Stimulated activated CD8-positive, alpha-beta memory T cell treated with anti-CD3 and anti-CD28 coated beads, Interleukin-2, amount 100 ng/mL, for 48 hours (primary cell): ENCODE measurements around the gene ZNF765.
"Not testable (repeated sequence)": the region's sequence is repeated elsewhere in the genome, so short reads cannot be mapped to it uniquely, and the experiment has no call there.

Experiments used
- DNase-seq, 2 donors: peaks; one replicate each; pipeline ENCODE4 v3.0.0-alpha.2; 2020; ENCODE audit warnings: low read depth in 2 of 2

ZNF765 gene

DNA sequence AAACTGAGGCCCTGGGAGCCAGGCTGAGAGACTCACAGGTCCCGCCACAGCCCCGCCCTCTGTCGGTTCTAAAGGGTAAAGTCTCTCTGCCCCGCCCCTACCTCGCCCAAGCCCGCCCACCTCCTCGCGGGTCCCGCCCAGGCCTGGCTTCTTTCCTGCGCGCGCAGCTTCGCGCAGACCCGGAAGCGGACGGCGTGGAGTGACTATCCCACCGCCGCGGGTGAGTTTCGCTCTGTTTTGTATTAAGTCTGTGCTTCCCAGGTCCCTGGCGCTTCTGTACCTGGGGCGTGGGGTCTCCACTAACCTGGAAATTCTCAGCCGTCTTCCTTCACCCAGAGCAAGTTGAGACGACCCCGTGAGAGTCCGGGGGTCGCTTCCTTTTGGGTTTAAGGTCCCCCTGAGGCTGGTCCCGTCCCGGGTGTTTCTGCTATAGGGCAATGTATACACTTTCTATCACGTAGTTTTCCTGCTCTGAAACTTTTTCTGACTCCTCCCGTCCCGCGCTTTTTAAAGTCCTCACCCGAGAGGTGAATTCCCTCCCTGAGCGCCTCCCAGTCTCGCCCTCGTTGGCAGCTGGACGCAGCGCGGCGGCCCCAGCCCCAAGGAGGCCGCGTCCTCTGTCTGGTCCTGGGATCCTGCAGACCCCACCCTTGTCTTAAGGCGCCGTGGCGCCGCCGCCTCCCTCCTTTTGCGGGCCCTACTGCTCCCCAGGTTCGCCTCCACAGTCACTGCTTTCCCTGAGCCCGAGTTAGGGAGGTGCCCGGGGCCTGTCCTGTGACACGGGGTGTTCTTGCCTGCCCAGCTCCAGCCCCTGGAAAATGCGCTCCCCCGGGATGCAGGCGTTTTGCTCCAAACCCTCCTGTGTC is at the start of gene ZNF765:
ZNF765 (plus strand) TSS at position 176 of the 866 bp plus-strand sequence. CDS start 2,867 bp downstream, outside the sequence.
- DNase-seq: peak; percentile 93 to 96

GRCh38 chr19:53355739-53356138 is 39.2 kb upstream of the ZNF765 start:
- no peak for DNase-seq

- DNase-seq: no peak
Measured at GRCh38 chr19:53357821-53358581, 36.9 kb upstream of the ZNF765 start.

DNA sequence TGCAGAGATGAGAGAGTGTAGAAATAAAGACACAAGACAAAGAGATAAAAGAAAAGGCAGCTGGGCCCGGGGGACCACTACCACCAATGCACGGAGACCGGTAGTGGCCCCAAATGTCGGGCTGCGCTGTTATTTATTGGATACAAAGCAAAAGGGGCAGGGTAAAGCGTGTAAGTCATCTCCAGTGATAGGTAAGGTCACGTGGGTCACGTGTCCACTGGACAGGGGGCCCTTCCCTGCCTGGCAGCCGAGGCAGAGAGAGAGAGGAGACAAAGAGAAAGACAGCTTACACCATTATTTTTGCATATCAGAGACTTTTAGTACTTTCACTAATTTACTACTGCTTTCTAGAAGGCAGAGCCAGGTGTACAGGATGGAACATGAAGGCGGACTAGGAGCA is 34.9 kb upstream of the ZNF765 start:
- not testable (repeated sequence) for DNase-seq

GRCh38 chr19:53365134-53365898 is 29.6 kb upstream of the ZNF765 start, which contains the start of gene ZNF525:
Gene ZNF525 (plus strand): TSS chr19:53365705. CDS start chr19:53372282, 6,577 bp downstream.
- DNase-seq: peak; percentile 87 to 91

- DNase-seq: peak; percentile 14 to 17
Measured at GRCh38 chr19:53365899-53366493, 29.0 kb upstream of the ZNF765 start.

- no peak for DNase-seq
Measured at GRCh38 chr19:53372196-53372595, 22.8 kb upstream of the ZNF765 start.

- no peak for DNase-seq
Measured at GRCh38 chr19:53374288-53374687, 20.7 kb upstream of the ZNF765 start.

GRCh38 chr19:53374743-53375142 is 20.2 kb upstream of the ZNF765 start:
- DNase-seq: no peak

GRCh38 chr19:53381376-53381775 is 13.6 kb upstream of the ZNF765 start:
- no peak for DNase-seq

DNA sequence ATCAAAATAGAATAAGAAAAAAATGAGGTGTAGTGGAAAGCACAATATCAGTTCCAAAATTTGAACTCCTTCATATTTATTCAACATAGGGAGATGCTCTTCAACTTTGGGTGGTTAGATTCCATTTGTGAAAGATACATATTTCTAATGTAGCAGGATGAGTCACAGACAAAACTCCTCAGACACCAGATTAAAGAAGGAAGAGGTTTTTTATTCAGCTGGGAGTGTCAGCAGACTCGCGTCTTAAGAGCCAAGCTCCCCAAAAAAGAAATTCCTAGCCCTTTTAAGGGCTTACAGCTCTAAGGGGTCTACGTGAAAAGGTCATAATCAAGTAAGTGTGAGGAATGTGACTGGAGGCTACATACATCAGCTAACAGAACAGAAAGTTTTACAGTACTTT is 6.8 kb upstream of the ZNF765 start:
- no peak for DNase-seq

DNA sequence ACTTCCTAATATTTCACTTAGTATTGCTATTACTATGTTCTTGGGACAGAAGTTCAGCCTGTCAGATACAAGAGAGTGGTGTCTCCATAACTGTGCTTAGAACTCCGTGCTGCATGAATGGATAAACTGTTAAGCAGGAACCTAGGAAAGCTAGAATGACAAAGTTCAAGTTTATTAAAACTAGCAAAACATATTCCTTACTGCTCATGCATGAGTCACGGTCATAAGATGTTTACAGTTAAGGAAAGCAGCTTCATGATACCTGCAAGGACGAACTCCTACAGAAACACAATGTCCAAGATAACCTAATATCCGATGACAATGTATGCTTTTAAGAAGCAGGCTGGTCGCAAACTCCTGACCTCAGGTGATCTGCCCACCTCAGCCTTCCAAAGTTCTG is 6.0 kb upstream of the ZNF765 start:
- no peak for DNase-seq

DNA sequence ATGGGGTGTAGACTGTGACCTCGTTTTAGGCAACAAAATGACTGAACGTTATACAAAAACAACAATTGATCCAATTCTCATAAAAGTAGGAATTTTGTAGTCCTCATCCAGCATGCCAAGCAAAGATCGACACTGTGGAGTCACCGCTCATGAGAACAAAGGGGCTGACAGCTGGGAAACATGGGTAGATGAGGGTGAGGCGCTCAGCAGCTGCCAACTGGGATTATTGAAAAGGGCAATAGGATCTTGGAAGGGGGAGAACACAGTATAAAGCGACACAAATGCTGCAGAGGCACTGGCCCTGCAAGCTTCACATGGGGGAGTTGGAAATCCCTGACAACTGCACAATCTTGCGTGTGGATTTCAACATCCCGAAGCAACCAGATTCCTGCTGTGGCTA is 5.4 kb upstream of the ZNF765 start:
- no peak for DNase-seq

GRCh38 chr19:53389978-53390377 is 5.0 kb upstream of the ZNF765 start:
- no peak for DNase-seq

GRCh38 chr19:53394522-53394973 is 401 bp upstream of the ZNF765 start:
- DNase-seq: no peak

DNA sequence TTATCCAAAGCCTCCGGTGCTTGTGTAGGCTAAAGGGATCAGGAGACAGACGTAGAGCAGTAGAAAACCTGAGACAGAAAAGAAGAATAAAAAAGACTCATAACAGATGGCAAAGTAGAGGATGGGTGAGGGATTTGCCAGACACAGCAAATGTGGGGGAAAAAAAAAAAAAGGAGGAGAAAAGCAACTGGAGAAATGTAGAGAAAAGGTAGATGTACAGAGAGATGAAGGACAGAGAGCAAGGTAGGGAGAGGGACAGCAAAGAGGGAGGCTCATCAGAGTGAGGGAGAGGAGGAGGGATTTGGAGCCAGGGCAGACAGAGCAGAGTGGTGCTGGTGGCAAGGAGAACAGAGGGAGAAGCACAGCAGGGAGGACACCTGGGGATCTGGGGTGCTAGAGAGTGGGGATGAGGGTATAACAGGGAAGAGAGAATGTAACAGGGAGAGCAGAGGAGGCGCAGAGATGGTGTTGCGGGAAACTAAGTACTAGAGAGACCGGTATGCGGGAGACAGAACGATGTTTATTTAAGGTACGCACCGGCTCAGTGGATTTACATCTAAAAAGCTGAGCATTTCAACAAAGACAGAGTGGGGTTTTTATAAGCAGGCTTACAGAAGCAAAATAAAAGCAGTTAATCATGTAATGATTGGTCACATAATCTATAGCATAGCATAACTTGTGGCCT is 1.0 kb downstream of the ZNF765 start:
- not testable (repeated sequence) for DNase-seq

GRCh38 chr19:53396525-53396868 is 1.5 kb downstream of the ZNF765 start:
- DNase-seq: no peak

DNA sequence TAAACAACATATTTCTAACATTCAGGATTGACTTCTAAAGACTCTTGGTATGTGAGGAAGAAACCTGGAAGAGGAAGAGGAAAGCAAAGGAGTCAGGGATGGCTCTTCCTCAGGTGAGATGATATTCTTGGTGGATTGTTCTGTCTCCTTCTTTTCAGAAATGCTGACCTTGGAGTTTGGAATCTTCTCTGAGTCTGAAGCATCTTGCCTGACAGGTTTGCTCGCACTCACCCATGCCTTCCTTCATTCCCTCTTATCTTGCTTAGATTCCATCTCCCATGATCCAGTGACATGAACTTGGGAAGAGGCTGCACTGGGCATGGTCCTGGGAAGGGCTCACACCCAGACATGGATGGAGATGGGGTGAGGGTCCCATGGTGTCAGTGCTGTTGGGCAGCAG is 3.0 kb downstream of the ZNF765 start:
- DNase-seq: not testable (repeated sequence)

DNA sequence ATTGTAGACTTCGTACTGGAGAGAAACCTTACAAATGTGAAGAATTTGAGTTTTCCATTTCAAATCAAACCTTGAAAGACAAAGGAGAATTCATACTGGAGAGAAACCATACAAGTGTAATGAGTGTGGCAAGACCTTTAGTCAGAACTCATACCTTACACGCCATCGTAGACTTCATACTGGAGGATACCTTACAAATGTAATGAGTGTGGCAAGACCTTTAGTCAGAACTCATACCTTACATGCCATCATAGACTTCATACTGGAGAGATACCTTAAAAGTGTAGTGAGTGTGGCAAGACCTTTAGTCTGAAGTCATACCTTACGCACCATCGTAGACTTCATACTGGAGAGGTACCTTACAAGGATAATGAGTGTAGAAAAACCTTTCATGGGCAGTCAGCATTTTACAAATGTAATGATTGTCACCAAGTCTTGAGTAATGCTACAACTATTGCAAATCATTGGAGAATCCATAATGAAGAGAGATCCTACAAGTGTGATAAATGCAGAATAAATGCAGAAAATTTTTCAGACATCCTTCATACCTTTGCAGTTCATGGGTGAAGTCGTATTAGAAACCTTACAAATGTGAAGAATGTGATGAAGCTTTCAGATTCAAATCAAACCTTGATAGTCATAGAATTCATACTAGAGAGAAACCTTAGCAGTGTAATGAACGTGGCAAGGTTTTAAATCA is 14.7 kb downstream of the ZNF765 start:
- no peak for DNase-seq
